Measurements from ENCODE around the gene KLHL22.

GRCh38 chr22:20423906-20424551, 71.6 kb downstream of the KLHL22 start:
- TF ChIP-seq, protein P1, sequence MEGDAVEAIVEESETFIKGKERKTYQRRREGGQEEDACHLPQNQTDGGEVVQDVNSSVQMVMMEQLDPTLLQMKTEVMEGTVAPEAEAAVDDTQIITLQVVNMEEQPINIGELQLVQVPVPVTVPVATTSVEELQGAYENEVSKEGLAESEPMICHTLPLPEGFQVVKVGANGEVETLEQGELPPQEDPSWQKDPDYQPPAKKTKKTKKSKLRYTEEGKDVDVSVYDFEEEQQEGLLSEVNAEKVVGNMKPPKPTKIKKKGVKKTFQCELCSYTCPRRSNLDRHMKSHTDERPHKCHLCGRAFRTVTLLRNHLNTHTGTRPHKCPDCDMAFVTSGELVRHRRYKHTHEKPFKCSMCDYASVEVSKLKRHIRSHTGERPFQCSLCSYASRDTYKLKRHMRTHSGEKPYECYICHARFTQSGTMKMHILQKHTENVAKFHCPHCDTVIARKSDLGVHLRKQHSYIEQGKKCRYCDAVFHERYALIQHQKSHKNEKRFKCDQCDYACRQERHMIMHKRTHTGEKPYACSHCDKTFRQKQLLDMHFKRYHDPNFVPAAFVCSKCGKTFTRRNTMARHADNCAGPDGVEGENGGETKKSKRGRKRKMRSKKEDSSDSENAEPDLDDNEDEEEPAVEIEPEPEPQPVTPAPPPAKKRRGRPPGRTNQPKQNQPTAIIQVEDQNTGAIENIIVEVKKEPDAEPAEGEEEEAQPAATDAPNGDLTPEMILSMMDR (IDR thresholded peaks at IDR 0.05; ENCODE audit: low read depth, low read length) = no peak
- TF ChIP-seq EZH2phosphoT487 (IDR thresholded peaks at IDR 0.05; ENCODE audit: low read depth) = no peak
